Neural progenitor cell (in vitro differentiated cells): ENCODE measurements around the gene ATF4. TPM values are rescaled to one million over a fixed set of nuclear protein-coding genes. Genes with fewer than 3 reads are reported as not detected.

ENCODE experiments used
- DNase-seq: peaks from one replicate; pipeline ENCODE4 v3.0.0-alpha.2; 2016; ENCODE audit warnings: low spot score
- H2AFZ ChIP-seq: fragments of 200-600 bp; sonication (generic); replicated peaks from 2 replicates; pipeline ENCODE4 v1.6.1; 2016; ENCODE audit warnings: antibody characterized with exemption
- H3F3A ChIP-seq: fragments of 200-600 bp; sonication (generic); 2 replicates; pipeline ENCODE4 v1.6.1; 2016; ENCODE audit warnings: antibody characterized with exemption, low read depth
- H3K27ac ChIP-seq: fragments of 200-600 bp; sonication (generic); 2 replicates; pipeline ENCODE4 v1.5.1; 2016; ENCODE audit warnings: mild to moderate bottlenecking
- H3K27me3 ChIP-seq: fragments of 200-600 bp; sonication (generic); 2 replicates; pipeline ENCODE4 v1.6.1; 2016; ENCODE audit warnings: mild to moderate bottlenecking, moderate library complexity
- H3K36me3 ChIP-seq: fragments of 200-600 bp; sonication (generic); 2 replicates; pipeline ENCODE4 v1.5.1; 2016
- H3K4me1 ChIP-seq: fragments of 200-600 bp; sonication (generic); 2 replicates; pipeline ENCODE4 v1.6.1; 2016; ENCODE audit warnings: mixed run types
- H3K4me2 ChIP-seq: fragments of 200-600 bp; sonication (generic); 2 replicates; pipeline ENCODE4 v1.6.1; 2016
- H3K4me3 ChIP-seq: fragments of 200-600 bp; sonication (generic); 2 replicates; pipeline ENCODE4 v1.5.1; 2016
- H3K79me2 ChIP-seq: fragments of 200-600 bp; sonication (generic); 2 replicates; pipeline ENCODE4 v1.6.1; 2016; ENCODE audit warnings: low read depth
- H3K9ac ChIP-seq: fragments of 200-600 bp; sonication (generic); 2 replicates; pipeline ENCODE4 v1.6.1; 2016
- H3K9me3 ChIP-seq: fragments of 200-600 bp; sonication (generic); 2 replicates; pipeline ENCODE4 v1.5.1; 2016; ENCODE audit warnings: low read depth
- H4K20me1 ChIP-seq: fragments of 200-600 bp; sonication (generic); 2 replicates; pipeline ENCODE4 v1.6.1; 2016; ENCODE audit warnings: low read depth
- H3K27ac Mint-ChIP-seq: 3 replicates; pipeline ENCODE4 v1.8.0; 2021; ENCODE audit warnings: mixed read lengths
- H3K27me3 Mint-ChIP-seq: 2 replicates; pipeline ENCODE4 v1.8.0; 2022; ENCODE audit warnings: low read depth, mild to moderate bottlenecking, inconsistent platforms, moderate library complexity, mixed read lengths; ENCODE audit not compliant: insufficient read depth
- H3K36me3 Mint-ChIP-seq: 3 replicates; pipeline ENCODE4 v1.8.0; 2021; ENCODE audit warnings: mixed read lengths
- H3K4me1 Mint-ChIP-seq: 3 replicates; pipeline ENCODE4 v1.8.0; 2021; ENCODE audit warnings: mixed read lengths
- H3K4me3 Mint-ChIP-seq: 3 replicates; pipeline ENCODE4 v1.8.0; 2021; ENCODE audit warnings: mild to moderate bottlenecking, moderate library complexity, mixed read lengths
- H3K9me3 Mint-ChIP-seq: 3 replicates; pipeline ENCODE4 v1.8.0; 2020; ENCODE audit warnings: mixed read lengths
- EZH2 ChIP-seq: fragments of 200-600 bp; sonication (generic); IDR thresholded peaks from 2 replicates; pipeline ENCODE4 v1.6.1; 2017; ENCODE audit warnings: antibody characterized with exemption, mild to moderate bottlenecking, moderate library complexity
- EZH2phosphoT487 ChIP-seq: fragments of 200-600 bp; sonication (generic); IDR thresholded peaks from 2 replicates; pipeline ENCODE4 v1.6.1; 2017; ENCODE audit warnings: antibody characterized with exemption
- total RNA-seq: library from RNA; depleted of rRNA; stranded (reverse); fragments of >200 nt; gene quantifications from 2 replicates; pipeline ENCODE4 v1.2.3, GENCODE V29; 2015; ENCODE audit warnings: low replicate concordance
- TF ChIP-seq, protein P1 (sequence below): fragments of 200-600 bp; sonication (generic); IDR thresholded peaks from 2 replicates; pipeline ENCODE4 v1.5.1; 2017; ENCODE audit warnings: antibody characterized with exemption, mild to moderate bottlenecking

Gene ATF4
- total RNA-seq, 1 donor from 2014 or later, result 189 TPM

DNA sequence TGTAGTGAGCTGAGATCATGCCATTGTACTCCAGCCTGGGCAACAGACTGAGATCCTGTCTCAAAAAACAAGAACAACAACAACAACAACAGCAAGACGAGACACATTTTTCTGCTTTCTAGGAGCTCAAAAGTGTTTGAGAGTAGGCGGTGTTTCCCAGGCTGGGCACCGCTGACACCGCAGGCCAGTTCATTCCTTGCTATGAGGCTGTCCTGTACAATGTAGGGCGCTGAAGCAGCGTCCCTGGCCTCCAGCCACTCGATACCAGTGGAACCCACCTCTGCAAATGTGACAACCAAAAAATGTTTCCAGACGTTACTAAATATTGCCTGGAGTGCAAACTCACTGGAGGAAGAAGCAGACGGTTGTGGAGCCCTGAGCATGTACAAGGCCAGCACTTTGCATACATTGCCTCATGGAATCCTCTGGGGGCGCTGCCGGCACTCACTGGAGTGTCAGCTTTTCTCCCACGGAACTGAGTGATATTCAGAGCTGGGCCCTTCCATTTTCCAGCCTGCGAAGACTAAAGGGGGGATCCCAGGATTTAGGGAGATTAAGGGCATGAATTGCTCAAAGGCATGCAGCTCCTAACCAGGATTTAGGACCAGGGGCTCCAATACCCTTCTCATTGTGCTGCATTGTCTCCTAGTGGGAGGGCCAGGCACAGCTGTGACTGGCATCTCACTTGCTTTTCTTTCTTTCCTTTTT lies 24.1 kb upstream of the ATF4 start:
- no peak overlapping the region for H3K27ac ChIP-seq
- peak overlapping the region; percentile 20 for H3K4me2 ChIP-seq
- H3F3A ChIP-seq, result peaks cover 28% of the 10 kb centered on the region
- H3K9me3 Mint-ChIP-seq, result no peaks in the 10 kb centered on the region
- H3K9ac ChIP-seq, result no peak overlapping the region
- no peaks in the 10 kb centered on the region for H3K9me3 ChIP-seq
- H3K27me3 Mint-ChIP-seq, result peaks cover 7% of the 10 kb centered on the region
- peak overlapping the region; percentile 53 for H3K27ac Mint-ChIP-seq
- no peaks in the 10 kb centered on the region for H3K36me3 ChIP-seq
- H3K36me3 Mint-ChIP-seq, result no peaks in the 10 kb centered on the region
- no peak for TF ChIP-seq EZH2
- TF ChIP-seq, protein P1, sequence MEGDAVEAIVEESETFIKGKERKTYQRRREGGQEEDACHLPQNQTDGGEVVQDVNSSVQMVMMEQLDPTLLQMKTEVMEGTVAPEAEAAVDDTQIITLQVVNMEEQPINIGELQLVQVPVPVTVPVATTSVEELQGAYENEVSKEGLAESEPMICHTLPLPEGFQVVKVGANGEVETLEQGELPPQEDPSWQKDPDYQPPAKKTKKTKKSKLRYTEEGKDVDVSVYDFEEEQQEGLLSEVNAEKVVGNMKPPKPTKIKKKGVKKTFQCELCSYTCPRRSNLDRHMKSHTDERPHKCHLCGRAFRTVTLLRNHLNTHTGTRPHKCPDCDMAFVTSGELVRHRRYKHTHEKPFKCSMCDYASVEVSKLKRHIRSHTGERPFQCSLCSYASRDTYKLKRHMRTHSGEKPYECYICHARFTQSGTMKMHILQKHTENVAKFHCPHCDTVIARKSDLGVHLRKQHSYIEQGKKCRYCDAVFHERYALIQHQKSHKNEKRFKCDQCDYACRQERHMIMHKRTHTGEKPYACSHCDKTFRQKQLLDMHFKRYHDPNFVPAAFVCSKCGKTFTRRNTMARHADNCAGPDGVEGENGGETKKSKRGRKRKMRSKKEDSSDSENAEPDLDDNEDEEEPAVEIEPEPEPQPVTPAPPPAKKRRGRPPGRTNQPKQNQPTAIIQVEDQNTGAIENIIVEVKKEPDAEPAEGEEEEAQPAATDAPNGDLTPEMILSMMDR, result peak; percentile 74
- TF ChIP-seq EZH2phosphoT487, result no peak
- no peak overlapping the region for H3K4me3 ChIP-seq
- no peaks in the 10 kb centered on the region for H4K20me1 ChIP-seq
- H3K27me3 ChIP-seq, result peaks cover 18% of the 10 kb centered on the region
- H2AFZ ChIP-seq, result no peak overlapping the region
- peak; percentile 92 for DNase-seq
- peaks cover 28% of the 10 kb centered on the region for H3K4me1 ChIP-seq
- H3K4me3 Mint-ChIP-seq, result peak overlapping the region; percentile 38
- peaks cover 38% of the 10 kb centered on the region for H3K4me1 Mint-ChIP-seq
- no peaks in the 10 kb centered on the region for H3K79me2 ChIP-seq

DNA sequence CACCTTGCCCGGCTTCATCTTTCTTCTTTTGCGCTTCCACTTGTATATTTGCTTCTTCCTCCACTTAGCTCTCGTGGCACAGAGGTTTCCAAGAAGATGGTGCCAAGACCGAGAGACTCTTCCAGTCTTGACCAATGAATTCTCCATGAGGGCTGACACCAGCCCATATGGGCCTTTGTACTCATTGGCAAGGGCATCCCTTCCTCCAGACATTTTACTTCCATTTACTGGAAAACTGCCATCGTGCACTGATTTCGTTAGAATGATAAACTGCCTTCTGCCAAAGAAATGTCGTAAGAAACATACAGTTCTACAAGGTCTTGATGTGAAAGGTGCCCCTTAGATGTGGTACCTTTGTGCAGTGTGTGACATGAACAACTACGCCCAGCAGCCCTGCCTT lies 22.9 kb upstream of the ATF4 start:
- no peak overlapping the region for H2AFZ ChIP-seq
- no peak overlapping the region for H3K27ac ChIP-seq
- TF ChIP-seq, protein P1, result no peak
- no peak for TF ChIP-seq EZH2
- no peak for TF ChIP-seq EZH2phosphoT487
- DNase-seq, result no peak
- no peak overlapping the region for H3K9ac ChIP-seq
- H3K4me1 ChIP-seq, result peaks cover 33% of the 10 kb centered on the region
- H3F3A ChIP-seq, result peaks cover 33% of the 10 kb centered on the region
- Mint-ChIP-seq H3K4me3 (peak overlapping the region; percentile 48), H3K9me3 (no peaks in the 10 kb centered on the region), H3K4me1 (peaks cover 44% of the 10 kb centered on the region), H3K27ac (no peak overlapping the region), H3K27me3 (peaks cover 7% of the 10 kb centered on the region), H3K36me3 (no peaks in the 10 kb centered on the region)
- no peaks in the 10 kb centered on the region for H3K36me3 ChIP-seq
- H3K4me2 ChIP-seq, result no peak overlapping the region
- peaks cover under 1% of the 10 kb centered on the region for H3K79me2 ChIP-seq
- H3K9me3 ChIP-seq, result no peaks in the 10 kb centered on the region
- H3K27me3 ChIP-seq, result peaks cover 18% of the 10 kb centered on the region
- H3K4me3 ChIP-seq, result no peak overlapping the region
- no peaks in the 10 kb centered on the region for H4K20me1 ChIP-seq

DNA sequence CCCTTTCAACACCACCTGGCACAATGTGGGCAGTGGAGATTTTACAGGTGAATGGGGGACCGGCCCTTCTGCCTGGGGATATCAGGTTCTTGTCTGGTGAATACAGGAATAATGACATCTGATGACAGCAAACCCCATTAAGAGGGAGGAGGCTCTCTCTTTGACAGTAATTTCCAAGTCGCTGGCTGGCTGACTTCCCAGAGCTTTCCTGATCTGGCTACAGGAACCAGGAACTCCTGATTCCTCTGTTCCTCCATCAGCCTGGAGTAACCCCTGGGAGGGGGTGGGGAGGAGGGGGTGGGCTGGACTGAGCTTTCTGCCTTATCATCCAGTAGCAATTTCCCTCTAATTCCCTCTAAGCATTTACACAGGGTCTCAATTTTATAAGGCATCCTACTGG lies 22.0 kb upstream of the ATF4 start:
- Histone ChIP-seq H3K4me2 (peak overlapping the region; percentile 7), H3K27me3 (peaks cover 18% of the 10 kb centered on the region), H3K36me3 (no peaks in the 10 kb centered on the region), H3K9me3 (no peaks in the 10 kb centered on the region), H3F3A (peaks cover 33% of the 10 kb centered on the region), H4K20me1 (peaks cover 9% of the 10 kb centered on the region), H3K9ac (no peak overlapping the region), H3K4me1 (peaks cover 39% of the 10 kb centered on the region), H3K79me2 (peaks cover 10% of the 10 kb centered on the region), H3K4me3 (no peak overlapping the region), H2AFZ (no peak overlapping the region), H3K27ac (no peak overlapping the region)
- no peak for DNase-seq
- Mint-ChIP-seq H3K36me3 (no peaks in the 10 kb centered on the region), H3K9me3 (no peaks in the 10 kb centered on the region), H3K27ac (no peak overlapping the region), H3K4me1 (peaks cover 52% of the 10 kb centered on the region), H3K4me3 (no peak overlapping the region), H3K27me3 (peaks cover 7% of the 10 kb centered on the region)
- TF ChIP-seq EZH2phosphoT487 (no peak), EZH2 (no peak)
- TF ChIP-seq, protein P1, result no peak
